Stimulated activated CD4-positive, alpha-beta T cell treated with anti-CD3 and anti-CD28 coated beads, Interleukin-2, amount 100 ng/mL, for 4 hours (primary cell): ENCODE results near the gene EP400.

Experiments
- DNase-seq: peaks from one replicate; pipeline ENCODE4 v3.0.0-alpha.2; 2020; ENCODE audit warnings: low read depth

Gene EP400

DNA sequence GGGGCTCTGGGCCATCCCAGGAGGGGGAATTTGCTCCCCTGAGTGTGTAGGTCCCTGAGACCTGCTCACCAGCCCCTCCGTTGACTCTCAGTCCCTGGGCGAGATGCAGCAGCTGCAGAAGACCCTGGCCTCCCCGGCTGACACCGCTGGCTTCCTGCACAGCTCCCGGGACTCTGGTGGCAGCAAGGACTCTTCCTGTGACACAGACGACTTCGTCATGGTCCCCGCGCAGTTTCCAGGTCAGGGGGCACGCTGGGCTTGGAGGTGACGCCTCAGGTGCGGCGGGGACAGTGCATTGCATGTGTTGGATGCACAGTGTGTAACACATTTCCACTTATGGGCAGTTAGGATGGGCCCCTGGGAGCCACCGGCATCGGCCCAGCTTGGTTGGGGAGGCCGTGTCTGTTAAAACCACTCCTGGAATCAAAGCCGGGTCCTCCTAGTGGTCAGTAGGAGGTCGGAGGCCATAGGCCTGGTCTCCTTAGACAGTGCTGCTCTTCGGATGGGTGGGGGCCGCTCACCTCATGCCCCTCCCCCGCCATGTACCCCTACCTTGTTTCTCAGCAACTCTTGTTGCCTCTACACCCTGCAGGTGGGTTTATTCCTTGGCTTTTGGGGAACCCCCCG lies 37.8 kb upstream of the EP400 start:
- no peak for DNase-seq

- no peak for DNase-seq
These were observed 37.0 kb upstream of the EP400 start for GRCh38 chr12:131912518-131913274.

GRCh38 chr12:131913666-131914065 lies 36.1 kb upstream of the EP400 start:
- DNase-seq, result no peak

DNA sequence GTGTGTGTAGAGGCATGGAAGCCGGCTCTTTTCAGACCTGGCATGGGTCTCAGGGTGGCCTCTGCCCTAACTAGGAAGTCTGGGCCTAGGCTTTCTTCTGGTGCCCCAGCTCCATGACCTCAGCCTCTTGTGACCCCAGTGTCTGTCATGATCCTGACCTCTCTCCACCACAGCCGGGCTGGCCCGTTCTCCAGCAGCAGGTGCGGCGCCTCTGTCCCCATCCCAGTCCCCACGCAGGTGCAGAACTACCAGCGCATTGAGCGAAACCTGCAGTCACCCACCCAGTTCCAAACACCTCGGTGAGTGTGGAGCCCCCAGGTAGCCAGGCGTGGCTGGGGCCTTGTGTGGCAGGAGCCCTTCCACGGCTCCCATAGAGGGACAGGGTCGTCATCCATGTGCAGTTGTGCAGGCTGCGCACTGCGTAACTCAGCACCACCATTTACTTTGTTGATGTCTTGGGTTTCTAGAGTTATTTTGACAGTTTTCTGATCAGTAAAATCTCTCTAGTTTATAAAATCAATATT lies 35.5 kb upstream of the EP400 start:
- no peak for DNase-seq

DNA sequence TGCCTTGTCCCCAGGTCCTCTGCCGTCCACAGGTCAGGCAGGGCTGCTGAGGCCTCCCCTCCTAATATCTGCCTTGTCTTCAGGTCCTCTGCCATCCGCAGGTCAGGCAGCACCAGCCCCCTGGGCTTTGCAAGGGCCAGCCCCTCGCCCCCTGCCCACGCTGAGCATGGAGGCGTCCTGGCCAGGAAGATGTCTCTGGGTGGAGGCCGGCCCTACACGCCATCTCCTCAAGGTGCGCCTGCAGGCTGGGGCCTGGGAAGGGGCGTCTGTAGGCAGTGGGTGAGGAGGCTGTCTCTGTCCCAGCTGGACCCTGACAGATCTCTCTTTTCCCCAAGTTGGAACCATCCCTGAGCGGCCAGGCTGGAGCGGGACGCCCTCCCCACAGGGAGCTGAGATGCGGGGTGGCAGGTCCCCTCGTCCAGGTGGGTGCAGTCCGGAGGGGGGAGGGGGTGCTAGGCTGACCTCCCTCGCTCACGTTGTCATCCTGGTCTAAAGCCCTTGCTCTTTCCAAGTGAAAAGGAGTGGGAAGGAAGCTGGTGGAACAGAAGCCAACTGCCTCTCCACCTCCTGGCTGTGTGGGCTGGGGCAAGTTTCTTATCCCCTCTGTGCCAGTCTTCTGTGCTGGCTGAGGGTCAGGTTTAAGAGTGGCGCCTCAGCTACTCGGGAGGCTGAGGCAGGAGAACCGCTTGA lies 34.6 kb upstream of the EP400 start:
- DNase-seq, result no peak

DNA sequence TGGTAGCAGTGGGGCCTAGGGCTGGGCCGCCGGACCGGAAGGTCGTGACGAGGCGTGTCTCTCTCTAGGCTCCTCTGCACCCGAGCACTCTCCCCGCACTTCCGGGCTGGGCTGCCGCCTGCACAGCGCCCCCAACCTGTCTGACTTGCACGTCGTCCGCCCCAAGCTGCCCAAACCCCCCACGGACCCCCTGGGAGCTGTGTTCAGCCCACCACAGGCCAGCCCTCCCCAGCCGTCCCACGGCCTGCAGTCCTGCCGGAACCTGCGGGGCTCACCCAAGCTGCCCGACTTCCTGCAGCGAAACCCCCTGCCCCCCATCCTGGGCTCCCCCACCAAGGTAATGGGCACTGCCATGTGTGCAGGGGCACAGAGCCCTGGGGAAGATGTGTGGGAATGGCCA lies 33.9 kb upstream of the EP400 start:
- DNase-seq, result no peak

GRCh38 chr12:131916306-131917138 lies 33.2 kb upstream of the EP400 start:
- no peak for DNase-seq

DNA sequence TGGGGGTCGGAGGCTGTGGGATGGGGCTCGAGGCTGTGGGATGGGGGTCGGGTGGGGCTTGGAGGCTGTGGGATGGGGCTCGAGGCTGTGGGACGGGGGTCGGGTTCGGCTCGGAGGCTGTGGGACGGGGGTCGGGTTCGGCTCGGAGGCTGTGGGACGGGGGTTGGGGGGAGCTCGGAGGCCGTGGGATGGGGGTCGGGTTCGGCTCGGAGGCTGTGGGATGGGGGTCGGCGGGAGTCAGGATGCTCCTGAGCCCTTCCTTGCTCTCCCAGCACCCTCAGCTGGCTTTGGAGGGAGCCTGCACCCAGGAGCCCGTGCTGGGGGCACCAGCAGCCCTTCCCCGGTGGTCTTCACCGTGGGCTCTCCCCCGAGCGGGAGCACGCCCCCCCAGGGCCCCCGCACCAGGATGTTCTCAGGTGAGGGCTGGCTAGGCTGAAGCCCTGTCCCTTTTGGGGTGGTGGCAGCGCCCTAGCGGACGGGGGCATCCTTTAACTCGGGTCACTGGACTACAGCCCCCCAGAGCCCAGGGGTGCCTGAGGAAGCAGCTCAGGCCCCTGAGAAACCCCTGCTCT lies 32.5 kb upstream of the EP400 start:
- no peak for DNase-seq

DNA sequence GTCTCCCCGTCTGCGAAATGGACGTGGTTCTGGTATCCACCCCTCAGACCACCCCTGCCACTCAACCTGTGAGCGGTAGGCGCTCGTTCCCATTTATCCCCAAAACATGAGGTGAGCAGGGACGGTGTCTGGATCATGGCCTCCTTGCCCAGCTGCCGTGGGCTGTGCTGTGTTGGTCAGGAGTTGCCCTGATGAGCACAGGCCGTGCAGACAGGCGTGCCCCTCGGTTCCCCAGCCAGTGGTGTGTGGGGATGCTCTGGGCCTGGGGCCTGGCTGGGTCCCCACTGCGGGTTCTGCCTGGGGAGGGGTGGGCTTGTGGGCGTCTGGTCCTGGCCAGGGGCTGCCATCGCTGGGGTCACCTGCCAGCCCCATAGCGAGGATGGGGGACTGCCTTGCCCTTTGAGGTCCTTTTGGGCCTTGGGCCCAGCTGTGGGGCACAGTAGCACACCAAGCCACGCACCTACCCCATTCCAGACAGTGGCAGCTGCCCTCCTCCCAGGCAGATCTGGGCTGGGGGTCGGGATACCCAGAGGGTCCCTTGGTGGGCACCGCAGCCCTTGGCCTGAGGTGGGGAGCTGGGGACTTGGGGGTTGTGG lies 31.9 kb upstream of the EP400 start:
- DNase-seq, result no peak

DNA sequence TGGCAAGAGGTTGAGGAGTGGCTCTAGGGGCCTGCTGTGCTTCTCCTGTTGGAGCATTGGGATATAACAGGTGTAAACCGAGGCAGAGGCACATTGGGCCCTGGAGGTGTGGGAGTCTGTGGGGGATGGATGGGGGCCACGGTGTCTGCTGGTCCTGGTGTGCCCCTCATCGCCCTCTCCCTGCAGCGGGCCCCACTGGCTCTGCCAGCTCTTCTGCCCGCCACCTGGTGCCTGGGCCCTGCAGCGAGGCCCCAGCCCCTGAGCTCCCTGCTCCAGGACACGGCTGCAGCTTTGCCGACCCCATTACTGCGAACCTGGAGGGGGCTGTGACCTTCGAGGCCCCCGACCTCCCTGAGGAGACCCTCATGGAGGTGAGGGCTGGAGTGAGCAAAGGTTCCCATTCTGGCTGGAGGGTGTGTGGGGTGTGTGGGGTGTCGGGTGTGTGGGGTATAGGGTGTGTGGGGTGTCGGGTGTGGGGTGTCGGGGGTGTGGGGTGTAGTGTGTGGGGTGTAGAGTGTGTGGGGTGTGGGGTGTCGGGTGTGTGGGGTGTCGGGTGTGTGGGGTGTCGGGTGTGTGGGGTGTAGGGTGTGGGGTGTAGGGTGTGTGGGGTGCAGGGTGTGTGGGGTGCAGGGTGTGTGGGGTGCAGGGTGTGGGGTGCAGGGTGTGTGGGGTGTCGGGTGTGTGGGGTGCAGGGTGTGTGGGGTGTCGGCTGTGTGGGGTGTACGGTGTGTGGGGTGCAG lies 31.3 kb upstream of the EP400 start:
- DNase-seq, result no peak

- DNase-seq, result no peak
These were observed 30.7 kb upstream of the EP400 start for GRCh38 chr12:131919051-131919347.

- DNase-seq, result no peak
These were observed 30.2 kb upstream of the EP400 start for GRCh38 chr12:131919366-131920156.

- no peak for DNase-seq
These were observed 29.6 kb upstream of the EP400 start for GRCh38 chr12:131920157-131920508.

DNA sequence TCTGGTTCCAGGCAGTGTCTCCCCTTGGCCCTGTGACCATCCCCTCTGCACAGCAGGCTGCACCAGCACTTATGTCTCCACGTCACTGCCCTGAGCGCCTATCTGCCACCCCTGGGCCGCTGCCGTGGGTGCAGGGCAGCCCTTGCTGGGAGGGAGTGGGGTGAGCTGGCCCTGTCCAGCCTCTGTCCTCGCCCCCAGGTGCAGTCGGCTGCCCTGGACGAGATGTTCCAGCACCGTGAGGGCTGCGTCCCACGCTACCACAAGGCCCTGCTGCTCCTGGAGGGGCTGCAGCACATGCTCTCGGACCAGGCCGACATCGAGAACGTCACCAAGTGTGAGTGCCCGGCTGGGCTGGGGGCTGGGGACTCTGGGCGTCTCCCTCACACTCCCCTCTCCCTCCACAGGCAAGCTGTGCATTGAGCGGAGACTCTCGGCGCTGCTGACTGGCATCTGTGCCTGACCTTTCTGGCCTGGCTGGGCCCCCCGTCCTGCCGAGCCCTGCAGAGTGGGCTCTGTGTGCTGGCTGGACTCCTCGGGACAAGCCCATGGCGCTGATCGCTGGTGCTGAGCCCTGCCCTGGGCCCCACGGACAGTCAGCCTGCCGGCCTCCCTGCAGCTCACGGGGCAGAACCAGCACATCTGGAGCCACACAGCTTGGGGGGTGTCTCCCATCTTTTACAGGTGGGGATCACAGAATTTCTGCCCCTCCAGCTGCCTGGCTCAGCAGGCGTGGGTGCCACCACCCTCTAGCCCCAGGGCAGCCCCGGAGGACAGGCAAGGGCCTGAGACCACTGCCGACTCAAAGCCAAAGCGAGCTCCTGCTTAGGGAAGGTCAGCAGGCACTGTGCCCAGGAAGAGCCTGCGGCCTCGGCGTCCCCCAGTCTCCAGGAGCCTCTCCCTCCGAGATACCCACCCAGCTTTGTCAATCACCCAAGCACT lies 28.6 kb upstream of the EP400 start:
- DNase-seq, result no peak

DNA sequence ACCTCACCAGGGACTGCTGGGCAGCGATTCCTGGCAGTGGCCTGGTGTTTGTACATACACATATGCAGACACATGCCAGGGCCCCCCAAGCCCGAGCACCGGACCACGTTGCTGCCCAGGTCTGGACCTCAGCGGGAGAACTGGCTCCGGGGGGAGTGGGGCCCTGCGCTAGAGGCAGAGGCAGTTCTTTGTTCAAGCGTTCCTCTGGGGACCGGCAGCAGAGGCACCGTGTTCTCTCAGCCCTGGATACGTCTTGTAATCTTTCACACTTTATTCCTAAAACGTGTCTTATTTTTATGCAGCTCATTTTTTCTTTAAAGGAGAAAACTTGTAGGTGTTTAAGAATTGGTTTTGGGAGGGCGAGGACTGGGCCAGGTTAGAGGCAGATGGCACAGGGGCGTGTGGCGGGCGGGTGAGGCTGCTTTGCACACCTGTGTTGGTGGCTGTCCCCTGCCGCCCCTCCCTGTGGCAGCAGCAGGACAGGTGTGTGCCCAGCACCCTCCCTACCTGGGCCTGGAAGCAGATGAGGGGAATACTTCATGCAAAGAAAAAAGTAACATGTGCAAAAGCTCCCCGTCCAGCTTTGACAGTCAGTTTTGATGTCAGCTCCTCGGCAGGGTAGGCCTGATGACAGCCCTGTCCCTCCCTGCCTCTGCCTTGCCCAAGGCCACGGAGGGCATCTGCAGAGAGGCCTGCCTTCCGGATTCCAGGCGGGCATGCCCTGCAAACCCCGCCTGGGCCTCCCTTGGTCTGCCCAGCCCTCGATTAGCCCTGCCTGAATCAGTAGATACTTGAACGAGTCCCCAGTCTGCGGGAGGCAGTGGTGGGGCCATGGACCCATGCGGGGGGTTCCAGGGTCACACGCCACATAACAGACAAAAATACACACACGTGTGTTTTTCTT lies 27.6 kb upstream of the EP400 start:
- no peak for DNase-seq

GRCh38 chr12:131922772-131923171 lies 27.0 kb upstream of the EP400 start:
- DNase-seq, result no peak

DNA sequence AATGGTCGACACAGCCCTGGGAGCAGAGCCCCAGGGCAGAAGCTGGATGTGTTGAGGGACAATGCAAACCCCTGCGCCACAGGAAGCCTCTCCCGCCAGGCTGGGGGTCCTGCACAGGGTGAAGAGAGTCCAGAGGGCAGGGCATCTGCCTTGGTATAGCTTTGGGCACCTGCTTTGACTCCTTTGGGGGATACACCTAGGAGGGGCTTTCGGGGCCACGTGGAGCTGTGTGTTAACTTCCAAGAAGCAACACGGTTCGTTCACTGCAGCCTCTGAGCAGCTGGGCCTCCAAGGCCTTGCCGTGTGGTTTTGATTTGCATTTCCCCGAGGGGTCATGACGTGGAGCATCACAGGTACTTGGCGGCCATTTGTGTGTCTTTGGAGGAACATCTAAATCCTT lies 26.5 kb upstream of the EP400 start:
- DNase-seq, result no peak
